ENCODE results near the gene FRMPD4. TPM values are rescaled to one million over a fixed set of nuclear protein-coding genes. Genes with fewer than 3 reads are reported as not detected.

The FRMPD4 gene
- total and polyA plus RNA-seq, 2 donors (not counting 3 experiments of a cell fraction or from before 2014, with no cell fraction given): not detected

GRCh38 chrX:12722314-12722713 is 584.0 kb downstream of the FRMPD4 start:
- no peak overlapping the region for H2AFZ ChIP-seq (ENCODE audit: low read depth, low read length)
- H3K27me3 ChIP-seq (ENCODE audit: control insufficient read depth in 2 of 2, insufficient read depth in 2 of 2, low read length in 2 of 2): no peaks in the 10 kb centered on the region
- CTCF ChIA-PET: no interaction called here
- H3K79me2 ChIP-seq (ENCODE audit: control insufficient read depth, insufficient read depth, low read length): no peaks in the 10 kb centered on the region
- TF ChIP-seq POLR2A (IDR thresholded peaks at IDR 0.05; ENCODE audit: low read depth, low read length) (no peak), CTCF (IDR thresholded peaks at IDR 0.05; ENCODE audit: extremely low read depth in 1 of 2, insufficient read depth in 1 of 2, low read depth in 1 of 2, low read length in 2 of 2) (no peak), POLR2AphosphoS5 (IDR thresholded peaks at IDR 0.05; ENCODE audit: insufficient read depth, low read depth, low read length) (no peak), GATA2 (IDR thresholded peaks at IDR 0.05; ENCODE audit: insufficient read depth, insufficient read length, low read depth, low read length) (no peak)
- no peak for DNase-seq (ENCODE audit: low read depth, low spot score)
- no peak overlapping the region for H3K4me3 ChIP-seq (replicated peaks in 1 of 3; ENCODE audit: insufficient read depth in 1 of 3, low read depth in 1 of 3, low read length in 3 of 3)
- no peak for FAIRE-seq
- POLR2A ChIA-PET: no interaction called here
- no peaks in the 10 kb centered on the region for H3K4me1 ChIP-seq (ENCODE audit: control insufficient read depth, extremely low read depth, insufficient read depth, low read length)
- no peak overlapping the region for H3K27ac ChIP-seq (ENCODE audit: insufficient read depth, low read depth, low read length)
- H3K4me2 ChIP-seq (ENCODE audit: insufficient read depth, low read length): no peak overlapping the region
- H3K9ac ChIP-seq (replicated peaks; ENCODE audit: extremely low read depth, insufficient read depth, low read length): no peak overlapping the region
- intact Hi-C loops (cut with micrococcal nuclease) (no loop called here), dilution Hi-C loops (cut with MboI; ENCODE audit: extremely low pct_ligation_motif_present, low sequenced_read_pairs) (no loop called here)
- BruUV-seq (replicated peaks): no TSS peak
- H3K36me3 ChIP-seq (ENCODE audit: control insufficient read depth in 2 of 2, extremely low read depth in 1 of 2, insufficient read depth in 2 of 2, low read length in 2 of 2): no peaks in the 10 kb centered on the region
- H3K9me1 ChIP-seq (replicated peaks; ENCODE audit: control insufficient read depth, extremely low read depth, insufficient read depth, low read length): no peaks in the 10 kb centered on the region
- H3K9me3 ChIP-seq (replicated peaks; ENCODE audit: control insufficient read depth, insufficient read depth, low read length): no peaks in the 10 kb centered on the region
- no peaks in the 10 kb centered on the region for H4K20me1 ChIP-seq (replicated peaks; ENCODE audit: control insufficient read depth, extremely low read depth, insufficient read depth, low read length)

- CTCF ChIA-PET: no interaction called here
- Histone ChIP-seq H3K27me3 (ENCODE audit: control insufficient read depth in 2 of 2, insufficient read depth in 2 of 2, low read length in 2 of 2) (no peaks in the 10 kb centered on the region), H3K27ac (ENCODE audit: insufficient read depth, low read depth, low read length) (no peak overlapping the region), H3K9me1 (replicated peaks; ENCODE audit: control insufficient read depth, extremely low read depth, insufficient read depth, low read length) (no peaks in the 10 kb centered on the region), H3K9ac (replicated peaks; ENCODE audit: extremely low read depth, insufficient read depth, low read length) (no peak overlapping the region), H4K20me1 (replicated peaks; ENCODE audit: control insufficient read depth, extremely low read depth, insufficient read depth, low read length) (no peaks in the 10 kb centered on the region), H2AFZ (ENCODE audit: low read depth, low read length) (no peak overlapping the region), H3K4me1 (ENCODE audit: control insufficient read depth, extremely low read depth, insufficient read depth, low read length) (no peaks in the 10 kb centered on the region), H3K4me3 (replicated peaks in 1 of 3; ENCODE audit: insufficient read depth in 1 of 3, low read depth in 1 of 3, low read length in 3 of 3) (no peak overlapping the region), H3K4me2 (ENCODE audit: insufficient read depth, low read length) (no peak overlapping the region), H3K9me3 (replicated peaks; ENCODE audit: control insufficient read depth, insufficient read depth, low read length) (no peaks in the 10 kb centered on the region), H3K36me3 (ENCODE audit: control insufficient read depth in 2 of 2, extremely low read depth in 1 of 2, insufficient read depth in 2 of 2, low read length in 2 of 2) (no peaks in the 10 kb centered on the region), H3K79me2 (ENCODE audit: control insufficient read depth, insufficient read depth, low read length) (no peaks in the 10 kb centered on the region)
- POLR2A ChIA-PET: no interaction called here
- intact Hi-C loops (cut with micrococcal nuclease) (no loop called here), dilution Hi-C loops (cut with MboI; ENCODE audit: extremely low pct_ligation_motif_present, low sequenced_read_pairs) (no loop called here)
- no peak for TF ChIP-seq EZH2 (IDR thresholded peaks at IDR 0.05; ENCODE audit: borderline replicate concordance, low read depth, low read length, severe bottlenecking)
- TF ChIP-seq POLR2AphosphoS5 (IDR thresholded peaks at IDR 0.05; ENCODE audit: insufficient read depth, low read depth, low read length): no peak
- TF ChIP-seq JUN (IDR thresholded peaks at IDR 0.05; ENCODE audit: borderline replicate concordance, insufficient read depth, insufficient read length, low read depth): no peak
- no peak for TF ChIP-seq FOS (IDR thresholded peaks at IDR 0.05; ENCODE audit: borderline replicate concordance, insufficient read depth, low read length)
- no peak for TF ChIP-seq CTCF (IDR thresholded peaks at IDR 0.05; ENCODE audit: extremely low read depth in 1 of 2, insufficient read depth in 1 of 2, low read depth in 1 of 2, low read length in 2 of 2)
- TF ChIP-seq POLR2A (IDR thresholded peaks at IDR 0.05; ENCODE audit: low read depth, low read length): no peak
- TF ChIP-seq MYC (IDR thresholded peaks at IDR 0.05; ENCODE audit: low read depth, low read length): no peak
- TF ChIP-seq, protein P1, sequence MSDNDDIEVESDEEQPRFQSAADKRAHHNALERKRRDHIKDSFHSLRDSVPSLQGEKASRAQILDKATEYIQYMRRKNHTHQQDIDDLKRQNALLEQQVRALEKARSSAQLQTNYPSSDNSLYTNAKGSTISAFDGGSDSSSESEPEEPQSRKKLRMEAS (IDR thresholded peaks at IDR 0.05; ENCODE audit: insufficient read depth, insufficient read length): no peak
- no peak for TF ChIP-seq GATA2 (IDR thresholded peaks at IDR 0.05; ENCODE audit: insufficient read depth, insufficient read length, low read depth, low read length)
- FAIRE-seq (no peak), DNase-seq (ENCODE audit: low read depth, low spot score) (no peak)
- BruUV-seq (replicated peaks): no TSS peak
These were observed 603.1 kb downstream of the FRMPD4 start for GRCh38 chrX:12741416-12741815.
